HCT116 (cell line): ENCODE results near the gene SAA1.

ENCODE experiments used
- ATF3 ChIP-seq: IDR thresholded peaks from 2 replicates; pipeline ENCODE4 v1.6.1; 2012
- CEBPB ChIP-seq: IDR thresholded peaks from 2 replicates; pipeline ENCODE4 v1.6.1; 2012; ENCODE audit warnings: low read depth
- CTCF ChIP-seq, 3 experiments: fragments of 200-600 bp in 1 of 3; sonication (generic) in 1 of 3; IDR thresholded peaks in 2 of 3; conservative IDR thresholded peaks in 1 of 3; 2 replicates each; pipeline ENCODE4 v1.5.1; 2012 to 2017; ENCODE audit warnings: low read depth in 2 of 3, low read length in 2 of 3, antibody characterized with exemption in 1 of 3, borderline replicate concordance in 1 of 3, control low read depth in 1 of 3, mild to moderate bottlenecking in 1 of 3, mixed read lengths in 1 of 3, mixed run types in 1 of 3, moderate library complexity in 1 of 3; ENCODE audit not compliant: insufficient read depth in 1 of 3
- EZH2 ChIP-seq: fragments of 200-600 bp; sonication (generic); IDR thresholded peaks from 2 replicates; pipeline ENCODE4 v1.6.1; 2017; ENCODE audit warnings: antibody characterized with exemption, mixed run types
- EZH2phosphoT487 ChIP-seq: fragments of 200-600 bp; IDR thresholded peaks from 2 replicates; pipeline ENCODE4 v1.6.1; 2018; ENCODE audit warnings: antibody characterized with exemption, borderline replicate concordance
- MAX ChIP-seq: IDR thresholded peaks from 2 replicates; pipeline ENCODE4 v1.6.1; 2012
- POLR2A ChIP-seq: IDR thresholded peaks from 2 replicates; pipeline ENCODE4 v1.7.0; 2011; ENCODE audit warnings: borderline replicate concordance; ENCODE audit not compliant: insufficient read depth, insufficient read length; ENCODE audit errors: extremely low read depth
- POLR2AphosphoS5 ChIP-seq: IDR thresholded peaks from 2 replicates; pipeline ENCODE4 v1.6.1; 2011; ENCODE audit warnings: mild to moderate bottlenecking, low read depth, low read length, moderate library complexity
- RAD21 ChIP-seq: IDR thresholded peaks from 2 replicates; pipeline ENCODE4 v1.6.1; 2012; ENCODE audit warnings: low read depth, mild to moderate bottlenecking
- SIN3A ChIP-seq: IDR thresholded peaks from 2 replicates; pipeline ENCODE4 v1.6.1; 2012; ENCODE audit warnings: low read depth
- SP1 ChIP-seq: IDR thresholded peaks from 2 replicates; pipeline ENCODE4 v1.6.1; 2012; ENCODE audit warnings: low read depth
- YY1 ChIP-seq: IDR thresholded peaks from 2 replicates; pipeline ENCODE4 v1.6.1; 2011; ENCODE audit warnings: low read length, low read depth, moderate library complexity, mild to moderate bottlenecking; ENCODE audit not compliant: insufficient replicate concordance; ENCODE audit errors: extremely low read depth

GRCh38 chr11:18221274-18221876 is 44.7 kb upstream of the SAA1 start:
- TF ChIP-seq EZH2phosphoT487 (no peak), YY1 (no peak), CTCF (IDR thresholded peaks at IDR 0.05 in 2 of 3, conservative IDR thresholded peaks at IDR 0.05 in 1 of 3; ENCODE audit: borderline replicate concordance in 1 of 3, insufficient read depth in 1 of 3, low read depth in 2 of 3, low read length in 2 of 3) (no peak), CEBPB (no peak), SP1 (no peak), ATF3 (no peak), EZH2 (no peak), POLR2AphosphoS5 (no peak), POLR2A (no peak), MAX (no peak), SIN3A (no peak), RAD21 (no peak)
